HFFc6 (cell line): ENCODE results near the gene TBL3. TPM values are rescaled to one million over a fixed set of nuclear protein-coding genes. Genes with fewer than 3 reads are reported as not detected.
A peak's percentile ranks its signal among the peaks of the same experiment; 100 is the strongest.

ENCODE experiments used
- DNase-seq: peaks from one replicate; pipeline ENCODE4 v3.0.0-alpha.2; 2018
- H3K27ac Mint-ChIP-seq: 2 replicates; pipeline ENCODE4 v1.8.0; 2020; ENCODE audit warnings: mild to moderate bottlenecking, mixed read lengths
- H3K27me3 Mint-ChIP-seq: 2 replicates; pipeline ENCODE4 v1.8.0; 2021; ENCODE audit warnings: mild to moderate bottlenecking, moderate library complexity, mixed read lengths; ENCODE audit not compliant: insufficient read depth
- H3K36me3 Mint-ChIP-seq: 2 replicates; pipeline ENCODE4 v1.8.0; 2021; ENCODE audit warnings: low read depth, mixed read lengths
- H3K4me1 Mint-ChIP-seq: 2 replicates; pipeline ENCODE4 v1.8.0; 2020; ENCODE audit warnings: low read depth, mixed read lengths
- H3K4me3 Mint-ChIP-seq: 2 replicates; pipeline ENCODE4 v1.8.0; 2020; ENCODE audit warnings: mild to moderate bottlenecking, moderate library complexity, mixed read lengths
- H3K9me3 Mint-ChIP-seq: 2 replicates; pipeline ENCODE4 v1.8.0; 2020; ENCODE audit warnings: mild to moderate bottlenecking, mixed read lengths
- CTCF ChIP-seq: fragments of 200-600 bp; sonication (generic); IDR thresholded peaks from 2 replicates; pipeline ENCODE4 v1.5.0; 2021; ENCODE audit warnings: antibody characterized with exemption, mild to moderate bottlenecking
- total RNA-seq, 6 experiments: library from RNA; stranded (reverse); fragmentation: NEBNext Ultra II Directional; extraction: Animal tissue kit (Norgen Biotek cat#: 25700); gene quantifications; 2 replicates in 1 of 6; 3 replicates in 5 of 6; pipeline ENCODE4 v1.2.3, GENCODE V29; 2021

The TBL3 gene
- total RNA-seq, 6 experiments from 2014 or later: 42.4 to 47.3 (median 44.1) TPM

GRCh38 chr16:1929105-1929504, 42.7 kb upstream of the TBL3 start:
- Mint-ChIP-seq H3K27ac (0 out of 2 replicates have a peak overlapping the region, but pooled peaks have one; percentile 29), H3K4me3 (peak overlapping the region; percentile 83), H3K36me3 (no peaks in the 10 kb centered on the region), H3K9me3 (no peaks in the 10 kb centered on the region), H3K27me3 (peaks cover 19% of the 10 kb centered on the region), H3K4me1 (0 out of 2 replicates have a peak, but pooled peaks cover 5% of the 10 kb centered on the region)
- DNase-seq: no peak
- no peak for TF ChIP-seq CTCF

- TF ChIP-seq CTCF: peak; percentile 100
- Mint-ChIP-seq H3K36me3 (no peaks in the 10 kb centered on the region), H3K9me3 (no peaks in the 10 kb centered on the region), H3K27me3 (peaks cover 17% of the 10 kb centered on the region), H3K4me1 (0 out of 2 replicates have a peak, but pooled peaks cover 5% of the 10 kb centered on the region), H3K4me3 (no peak overlapping the region; the same call in 1 of the 2 replicates), H3K27ac (no peak overlapping the region)
- DNase-seq: peak; percentile 62
Measured at GRCh38 chr16:1929578-1930337, 42.1 kb upstream of the TBL3 start.

- H3K27me3 Mint-ChIP-seq: peaks cover 13% of the 10 kb centered on the region
- no peak for TF ChIP-seq CTCF
- H3K9me3 Mint-ChIP-seq: no peaks in the 10 kb centered on the region
Measured at GRCh38 chr16:1930338-1930720, 41.5 kb upstream of the TBL3 start.

GRCh38 chr16:1932050-1933028, 39.5 kb upstream of the TBL3 start:
- H3K4me1 Mint-ChIP-seq: 0 out of 2 replicates have a peak, but pooled peaks cover 5% of the 10 kb centered on the region
- peaks cover 10% of the 10 kb centered on the region for H3K27me3 Mint-ChIP-seq
- TF ChIP-seq CTCF: no peak; the same call in 1 of the 2 replicates
- no peaks in the 10 kb centered on the region for H3K36me3 Mint-ChIP-seq
- H3K4me3 Mint-ChIP-seq: no peak overlapping the region
- H3K9me3 Mint-ChIP-seq: no peaks in the 10 kb centered on the region
- no peak overlapping the region for H3K27ac Mint-ChIP-seq
- peak; percentile 9 for DNase-seq

More at GRCh38 chr16:1930338-1930720, 41.5 kb upstream of the TBL3 start:
- DNase-seq: no peak
- Mint-ChIP-seq H3K36me3 (no peaks in the 10 kb centered on the region), H3K4me1 (0 out of 2 replicates have a peak, but pooled peaks cover 5% of the 10 kb centered on the region), H3K27ac (no peak overlapping the region), H3K4me3 (no peak overlapping the region)

GRCh38 chr16:1933097-1933661, 38.7 kb upstream of the TBL3 start:
- DNase-seq: no peak
- no peak for TF ChIP-seq CTCF
- peaks cover 6% of the 10 kb centered on the region; the same call in 1 of the 2 replicates for H3K27me3 Mint-ChIP-seq
- no peak overlapping the region for H3K4me3 Mint-ChIP-seq
- H3K36me3 Mint-ChIP-seq: no peaks in the 10 kb centered on the region; the same call in 1 of the 2 replicates
- no peaks in the 10 kb centered on the region for H3K9me3 Mint-ChIP-seq
- no peak overlapping the region for H3K27ac Mint-ChIP-seq
- H3K4me1 Mint-ChIP-seq: 0 out of 2 replicates have a peak, but pooled peaks cover 5% of the 10 kb centered on the region
